D341Med (cell line): Measurements from ENCODE around the gene ERN2.

Source experiments
- DNase-seq: peaks from one replicate; pipeline ENCODE4 v3.0.0; 2012; ENCODE audit warnings: low spot score

The ERN2 gene

GRCh38 chr16:23687034-23687808, 25.8 kb downstream of the ERN2 start:
- no peak for DNase-seq

GRCh38 chr16:23683487-23683886, 29.5 kb downstream of the ERN2 start:
- DNase-seq, result no peak

- DNase-seq, result no peak
Observed at GRCh38 chr16:23682181-23682580, 30.8 kb downstream of the ERN2 start.

GRCh38 chr16:23679986-23680336, 33.1 kb downstream of the ERN2 start:
- no peak for DNase-seq

GRCh38 chr16:23679274-23679985, 33.6 kb downstream of the ERN2 start:
- peak; percentile 50 for DNase-seq

- DNase-seq, result peak; percentile 95
Observed at GRCh38 chr16:23678430-23679273, 34.4 kb downstream of the ERN2 start, which contains the start of gene PLK1. PLK1 (plus strand) TSS chr16:23678889; CDS start chr16:23678933, 44 bp downstream.

GRCh38 chr16:23676924-23677480, 36.0 kb downstream of the ERN2 start:
- DNase-seq, result no peak

- DNase-seq, result no peak
Observed at GRCh38 chr16:23673971-23674614, 38.9 kb downstream of the ERN2 start.

- DNase-seq, result no peak
Observed at GRCh38 chr16:23670137-23670776, 42.8 kb downstream of the ERN2 start.

GRCh38 chr16:23668873-23669272, 44.1 kb downstream of the ERN2 start:
- no peak for DNase-seq

- no peak for DNase-seq
Observed at GRCh38 chr16:23668225-23668624, 44.8 kb downstream of the ERN2 start.

- no peak for DNase-seq
Observed at GRCh38 chr16:23667355-23667659, 45.7 kb downstream of the ERN2 start.

- DNase-seq, result no peak
Observed at GRCh38 chr16:23666571-23667354, 46.3 kb downstream of the ERN2 start.

GRCh38 chr16:23663918-23664317, 49.1 kb downstream of the ERN2 start:
- no peak for DNase-seq

- DNase-seq, result no peak
Observed at GRCh38 chr16:23651943-23652468, 61.0 kb downstream of the ERN2 start.

- DNase-seq, result no peak
Observed at GRCh38 chr16:23650674-23651416, 62.2 kb downstream of the ERN2 start.

- DNase-seq, result no peak
Observed at GRCh38 chr16:23642246-23642774, 70.7 kb downstream of the ERN2 start.

GRCh38 chr16:23640931-23641765, 71.9 kb downstream of the ERN2 start, which contains the start of the genes DCTN5 and PALB2:
DCTN5 (plus strand) TSS chr16:23641466; CDS start chr16:23641543, 77 bp downstream.
PALB2 (minus strand) TSS chr16:23641310; CDS start chr16:23641157, 153 bp downstream.
- DNase-seq, result peak; percentile 96
